ENCODE data around the gene ELK1. TPM values are rescaled to one million over a fixed set of nuclear protein-coding genes. Genes with fewer than 3 reads are reported as not detected.

Gene ELK1
- total and polyA plus RNA-seq, 2 of the 4 experiments (the other 2 are of a cell fraction): 10.0 to 24.3 TPM

- DNase-seq: no peak
Observed at GRCh38 chrX:47607091-47607490, 43.3 kb downstream of the ELK1 start.

More at GRCh38 chrX:47607091-47607490, 43.3 kb downstream of the ELK1 start:
- no TSS peak for BruUV-seq (replicated peaks)
- in situ Hi-C loops (cut with MboI; ENCODE audit: low sequenced_read_pairs) (no loop called here), intact Hi-C loops (cut with micrococcal nuclease) (no loop called here), dilution Hi-C loops (cut with HindIII; ENCODE audit: low sequenced_read_pairs, unreplicated experiment) (no loop called here)
- Histone ChIP-seq H3K9me1 (ENCODE audit: insufficient read depth, low read length) (no peaks in the 10 kb centered on the region), H3K27me3 (ENCODE audit: control insufficient read depth, insufficient read depth, low read length) (peaks cover 9% of the 10 kb centered on the region; the same call in 1 of the 2 replicates), H4K20me1 (ENCODE audit: insufficient read depth, low read length) (no peaks in the 10 kb centered on the region; the same call in 1 of the 2 replicates), H3K14ac (replicated peaks; ENCODE audit: low read depth, low read length) (no peak overlapping the region), H2BK120ac (ENCODE audit: low read depth, low read length) (no peak overlapping the region), H3K4me1 (ENCODE audit: control insufficient read depth, insufficient read depth, low read length) (no peaks in the 10 kb centered on the region), H3K18ac (ENCODE audit: low read depth, low read length) (no peak overlapping the region), H2AK5ac (ENCODE audit: low read depth, low read length) (no peak overlapping the region), H3K4me2 (ENCODE audit: low read depth, low read length) (no peak overlapping the region), H3K79me1 (ENCODE audit: low read depth in 1 of 2, low read length in 2 of 2) (no peaks in the 10 kb centered on the region), H2BK5ac (ENCODE audit: low read depth, low read length, poor library complexity, severe bottlenecking) (no peak overlapping the region), H2AK9ac (replicated peaks; ENCODE audit: low read depth, low read length, poor library complexity) (no peak overlapping the region), H3K9me3 (ENCODE audit: control insufficient read depth, insufficient read depth, low read length) (no peaks in the 10 kb centered on the region), H2AFZ (replicated peaks; ENCODE audit: low read length, poor library complexity) (no peak overlapping the region), H3K56ac (ENCODE audit: extremely low read depth, insufficient read depth, low read length) (no peak overlapping the region), H3K23ac (ENCODE audit: low read depth, low read length) (no peak overlapping the region), H3K4me3 (ENCODE audit: insufficient read depth, low read depth, low read length) (no peak overlapping the region), H2BK15ac (ENCODE audit: low read depth, low read length) (no peak overlapping the region), H3K27ac (ENCODE audit: insufficient read depth, low read length) (no peak overlapping the region), H3K4ac (ENCODE audit: low read depth, low read length) (no peak overlapping the region), H3K36me3 (ENCODE audit: control insufficient read depth, insufficient read depth, low read length) (no peaks in the 10 kb centered on the region), H4K8ac (ENCODE audit: low read depth in 2 of 2, low read length in 2 of 2) (no peak overlapping the region), H4K91ac (ENCODE audit: insufficient read depth, low read depth, low read length) (no peak overlapping the region), H3K9ac (ENCODE audit: low read depth, low read length) (no peak overlapping the region), H2BK20ac (ENCODE audit: low read depth, low read length) (no peak overlapping the region), H4K5ac (ENCODE audit: low read depth, low read length) (no peak overlapping the region)
- TF ChIP-seq ELK1 (IDR thresholded peaks at IDR 0.05; ENCODE audit: borderline replicate concordance, low read depth, low read length) (no peak), POLR2A (IDR thresholded peaks at IDR 0.05; ENCODE audit: low read depth, low read length) (no peak), RAD21 (IDR thresholded peaks at IDR 0.05; ENCODE audit: low read length) (no peak), MAFK (IDR thresholded peaks at IDR 0.05; ENCODE audit: low read depth, low read length) (no peak)
- CTCF ChIA-PET: no interaction called here
- POLR2A ChIA-PET (ENCODE audit: unreplicated experiment): no interaction called here
- no peak for ATAC-seq (ENCODE audit: low read depth)

Measured in IMR-90 (cell line).